Neural crest cell (in vitro differentiated cells): ENCODE data around the gene MTM1. TPM values are rescaled to one million over a fixed set of nuclear protein-coding genes. Genes with fewer than 3 reads are reported as not detected.

Source experiments
- DNase-seq: peaks from one replicate; pipeline ENCODE4 v3.0.0; 2021; ENCODE audit warnings: low read depth, mixed read lengths, low spot score
- H3K27ac Mint-ChIP-seq: one replicate; pipeline ENCODE4 v1.8.0; 2021; ENCODE audit warnings: mild to moderate bottlenecking, mixed read lengths; ENCODE audit not compliant: unreplicated experiment
- H3K27me3 Mint-ChIP-seq: 2 replicates; pipeline ENCODE4 v1.8.0; 2021; ENCODE audit warnings: low read depth, mild to moderate bottlenecking, mixed read lengths
- H3K36me3 Mint-ChIP-seq: 2 replicates; pipeline ENCODE4 v1.8.0; 2021; ENCODE audit warnings: low read depth, mild to moderate bottlenecking, mixed read lengths
- H3K4me1 Mint-ChIP-seq: 2 replicates; pipeline ENCODE4 v1.8.0; 2021; ENCODE audit warnings: mixed read lengths
- H3K4me3 Mint-ChIP-seq: one replicate; pipeline ENCODE4 v1.8.0; 2021; ENCODE audit warnings: mild to moderate bottlenecking, mixed read lengths
- H3K9me3 Mint-ChIP-seq: 2 replicates; pipeline ENCODE4 v1.8.0; 2021; ENCODE audit warnings: mixed read lengths
- CTCF ChIP-seq: fragments of 200-600 bp; sonication (generic); conservative IDR thresholded peaks from 2 replicates; pipeline ENCODE4 v1.5.0; 2021; ENCODE audit warnings: antibody characterized with exemption, mild to moderate bottlenecking
- total RNA-seq: library from RNA; stranded (reverse); gene quantifications from 2 replicates; pipeline ENCODE4 v1.2.1, GENCODE V29; 2021

Gene MTM1
- total RNA-seq, 1 donor from 2014 or later: 6.2 TPM

- Mint-ChIP-seq H3K9me3 (peaks cover 10% of the 10 kb centered on the region), H3K4me1 (peaks cover 10% of the 10 kb centered on the region), H3K27ac (no peak overlapping the region), H3K36me3 (peaks cover 9% of the 10 kb centered on the region), H3K27me3 (no peaks in the 10 kb centered on the region), H3K4me3 (peak overlapping the region; percentile 88)
- TF ChIP-seq CTCF: no peak
- no peak for DNase-seq
Observed at GRCh38 chrX:150693725-150694574, 125.5 kb downstream of the MTM1 start.

GRCh38 chrX:150694738-150695410, 126.5 kb downstream of the MTM1 start:
- H3K9me3 Mint-ChIP-seq: peaks cover 10% of the 10 kb centered on the region
- H3K4me3 Mint-ChIP-seq: peak overlapping the region; percentile 20
- no peak for TF ChIP-seq CTCF
- no peak overlapping the region for H3K27ac Mint-ChIP-seq
- H3K4me1 Mint-ChIP-seq: peaks cover 10% of the 10 kb centered on the region
- no peaks in the 10 kb centered on the region for H3K27me3 Mint-ChIP-seq
- peaks cover 9% of the 10 kb centered on the region for H3K36me3 Mint-ChIP-seq
- DNase-seq: no peak

GRCh38 chrX:150696331-150696730, 127.9 kb downstream of the MTM1 start:
- peaks cover 6% of the 10 kb centered on the region for H3K36me3 Mint-ChIP-seq
- no peak overlapping the region for H3K4me3 Mint-ChIP-seq
- DNase-seq: no peak
- no peak overlapping the region for H3K27ac Mint-ChIP-seq
- no peaks in the 10 kb centered on the region for H3K27me3 Mint-ChIP-seq
- peaks cover 10% of the 10 kb centered on the region for H3K4me1 Mint-ChIP-seq
- peaks cover 5% of the 10 kb centered on the region for H3K9me3 Mint-ChIP-seq
- TF ChIP-seq CTCF: no peak

- Mint-ChIP-seq H3K36me3 (peaks cover 6% of the 10 kb centered on the region), H3K27me3 (no peaks in the 10 kb centered on the region), H3K4me3 (no peak overlapping the region), H3K4me1 (peaks cover 10% of the 10 kb centered on the region), H3K27ac (no peak overlapping the region), H3K9me3 (peaks cover 3% of the 10 kb centered on the region)
- TF ChIP-seq CTCF: no peak
- DNase-seq: no peak
Observed at GRCh38 chrX:150696866-150697265, 128.4 kb downstream of the MTM1 start.

GRCh38 chrX:150697641-150698040, 129.2 kb downstream of the MTM1 start:
- Mint-ChIP-seq H3K4me3 (no peak overlapping the region), H3K9me3 (peaks cover 3% of the 10 kb centered on the region), H3K4me1 (peaks cover 7% of the 10 kb centered on the region), H3K27me3 (no peaks in the 10 kb centered on the region), H3K36me3 (peaks cover 4% of the 10 kb centered on the region), H3K27ac (no peak overlapping the region)
- no peak for TF ChIP-seq CTCF
- no peak for DNase-seq
